Kidney epithelial cell (primary cell): ENCODE measurements around the gene RBP5. TPM values are rescaled to one million over a fixed set of nuclear protein-coding genes. Genes with fewer than 3 reads are reported as not detected.

ENCODE experiments used
- DNase-seq: peaks from one replicate; pipeline ENCODE4 v3.0.0-alpha.2; 2010; ENCODE audit warnings: low read depth
- H3K27me3 ChIP-seq: 2 replicates; pipeline ENCODE4 v1.6.0; 2011; ENCODE audit warnings: low read length; ENCODE audit not compliant: control insufficient read depth, insufficient read depth
- H3K36me3 ChIP-seq: 2 replicates; pipeline ENCODE4 v1.5.1; 2011; ENCODE audit warnings: low read length; ENCODE audit not compliant: control insufficient read depth, insufficient read depth
- H3K4me3 ChIP-seq: 2 replicates; pipeline ENCODE4 v1.5.1; 2011; ENCODE audit warnings: low read depth, mild to moderate bottlenecking, control low read depth, low read length
- CTCF ChIP-seq: IDR thresholded peaks from 2 replicates; pipeline ENCODE4 v1.5.1; 2011; ENCODE audit warnings: mild to moderate bottlenecking, moderate library complexity, low read length, control low read depth, inconsistent platforms; ENCODE audit not compliant: insufficient read depth, poor library complexity, severe bottlenecking
- total RNA-seq: library from RNA; depleted of rRNA; stranded (reverse); fragments of >200 nt; gene quantifications from 2 replicates; pipeline ENCODE4 v1.2.3, GENCODE V29; 2015

RBP5 gene
- total RNA-seq, 1 donor from 2014 or later: not detected

GRCh38 chr12:7157391-7157790 is 28.7 kb upstream of the RBP5 start:
- Histone ChIP-seq H3K4me3 (no peak overlapping the region), H3K27me3 (peaks cover 3% of the 10 kb centered on the region), H3K36me3 (peaks cover 1% of the 10 kb centered on the region)
- DNase-seq: no peak
- TF ChIP-seq CTCF: no peak

GRCh38 chr12:7156259-7157197 is 27.8 kb upstream of the RBP5 start:
- no peak for TF ChIP-seq CTCF
- peaks cover 1% of the 10 kb centered on the region for H3K36me3 ChIP-seq
- H3K27me3 ChIP-seq: no peaks in the 10 kb centered on the region
- no peak for DNase-seq
- no peak overlapping the region for H3K4me3 ChIP-seq

GRCh38 chr12:7155471-7156034 is 26.9 kb upstream of the RBP5 start:
- H3K36me3 ChIP-seq: peaks cover 1% of the 10 kb centered on the region
- DNase-seq: no peak
- no peak for TF ChIP-seq CTCF
- no peaks in the 10 kb centered on the region for H3K27me3 ChIP-seq
- H3K4me3 ChIP-seq: no peak overlapping the region

- no peak for TF ChIP-seq CTCF
- H3K36me3 ChIP-seq: peaks cover 1% of the 10 kb centered on the region
- no peak for DNase-seq
- no peak overlapping the region for H3K4me3 ChIP-seq
- no peaks in the 10 kb centered on the region for H3K27me3 ChIP-seq
These were observed 26.3 kb upstream of the RBP5 start for GRCh38 chr12:7154901-7155470.

- no peak for TF ChIP-seq CTCF
- peaks cover 1% of the 10 kb centered on the region for H3K36me3 ChIP-seq
- no peaks in the 10 kb centered on the region for H3K27me3 ChIP-seq
- no peak for DNase-seq
- no peak overlapping the region for H3K4me3 ChIP-seq
These were observed 25.4 kb upstream of the RBP5 start for GRCh38 chr12:7154042-7154441.
